SIG-M5 treated with dmso at 0.1 percent for 504 hours (cell line): Measurements from ENCODE around the gene GALNTL6.

Source experiments
- DNase-seq: peaks from one replicate; lab custom pipeline; 2025; ENCODE audit not compliant: unreplicated experiment; lab: John Stamatoyannopoulos, UW

GALNTL6 gene

DNA sequence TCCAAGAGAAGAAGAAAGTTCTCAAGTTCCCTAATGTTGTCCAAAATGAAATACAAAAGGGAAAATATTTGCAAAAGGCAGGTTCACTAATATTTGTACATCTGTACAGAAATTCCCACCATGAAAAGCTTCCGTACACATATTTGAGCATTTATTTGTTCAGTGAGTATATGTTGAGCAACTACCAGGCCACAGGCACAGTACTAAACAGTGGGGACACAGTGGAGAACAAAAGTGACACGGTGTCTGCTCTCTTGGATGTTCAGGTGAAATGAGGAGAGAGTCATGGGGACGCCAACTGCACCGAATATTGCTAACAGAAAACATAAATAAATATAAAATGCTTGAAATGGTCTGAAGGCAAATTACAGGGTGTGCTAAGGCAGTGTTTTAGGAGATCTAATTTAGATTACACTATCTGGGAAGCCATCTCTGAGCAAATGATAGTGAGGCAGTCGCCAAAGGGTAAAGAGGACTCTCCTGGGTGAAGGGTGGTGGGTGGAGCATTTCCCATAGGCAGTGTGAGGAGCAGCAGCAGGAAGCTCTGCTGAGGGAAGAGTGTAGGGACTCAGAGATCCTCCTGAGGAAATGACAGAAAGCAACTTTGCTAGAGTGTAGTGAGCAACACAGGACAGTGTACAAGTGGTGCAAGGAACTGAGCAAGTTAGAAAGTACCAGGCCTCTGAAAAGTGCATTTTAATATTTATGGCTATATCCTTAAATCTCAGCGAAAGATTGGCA, 375.2 kb downstream of the GALNTL6 start:
- DNase-seq: no peak

DNA sequence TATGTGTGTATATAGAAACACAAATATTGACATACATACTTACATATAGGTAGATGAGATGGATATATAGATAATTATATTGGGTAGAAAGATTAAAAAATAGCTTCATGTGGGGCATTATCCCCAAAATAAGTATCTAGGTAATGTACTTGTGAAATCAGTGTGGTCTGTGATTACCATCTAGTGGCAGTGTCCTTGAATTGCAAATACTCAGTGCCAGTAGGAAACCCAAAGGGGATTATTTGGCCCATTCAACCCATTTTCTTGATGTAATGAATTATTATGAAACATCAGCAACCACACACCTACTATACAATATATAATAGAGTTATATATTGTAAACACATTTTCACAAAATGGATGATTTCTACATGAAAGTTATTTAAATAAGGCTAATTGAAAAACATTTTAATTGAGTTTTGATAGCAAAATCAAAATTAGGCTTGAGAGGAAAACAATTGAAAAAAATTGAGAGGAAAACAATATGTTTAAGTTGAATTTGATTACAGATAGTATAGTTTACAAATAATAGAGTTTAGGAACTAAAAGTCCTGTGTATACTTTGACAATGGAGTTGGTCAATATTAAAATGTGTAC, 389.4 kb downstream of the GALNTL6 start:
- peak; percentile 59 for DNase-seq

DNA sequence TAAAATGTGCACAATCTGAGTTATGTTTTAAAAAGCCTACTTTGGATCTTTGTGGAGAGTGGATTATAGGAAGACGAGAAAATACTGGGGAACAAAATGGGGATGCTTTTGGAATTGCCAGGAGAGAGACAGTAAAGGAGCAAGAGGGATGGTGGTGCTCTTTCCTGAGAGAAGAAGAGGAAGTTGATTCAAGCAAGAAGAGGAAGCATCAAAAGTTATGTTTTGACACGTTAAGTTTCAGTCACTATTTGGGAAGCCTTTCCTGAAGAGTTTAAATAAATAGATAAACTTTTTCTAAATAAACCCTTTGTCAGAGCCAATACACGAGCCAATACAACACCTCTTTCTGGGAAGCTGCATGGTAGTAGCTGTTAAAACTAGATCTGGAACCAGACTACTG, 394.1 kb downstream of the GALNTL6 start:
- DNase-seq: peak; percentile 59

DNA sequence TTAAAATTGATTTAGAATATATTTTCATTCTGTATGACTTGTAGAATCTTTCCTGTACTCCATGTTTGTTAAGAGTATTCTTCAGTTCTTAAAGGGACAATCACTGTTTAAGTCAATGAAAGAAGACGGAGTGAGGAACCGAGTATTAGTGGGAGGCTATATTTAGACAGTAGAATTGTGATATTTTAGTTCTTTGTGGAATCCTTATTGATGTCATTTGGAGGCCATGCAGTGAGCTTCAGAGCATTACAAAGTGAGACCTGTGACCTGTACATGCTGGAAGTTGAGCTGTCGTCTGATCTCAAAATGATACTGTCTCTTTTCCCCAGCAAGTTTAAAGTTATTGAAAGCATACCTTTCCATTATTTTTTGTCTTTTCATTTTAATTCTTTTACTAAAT, 394.7 kb downstream of the GALNTL6 start:
- DNase-seq: peak; percentile 73

DNA sequence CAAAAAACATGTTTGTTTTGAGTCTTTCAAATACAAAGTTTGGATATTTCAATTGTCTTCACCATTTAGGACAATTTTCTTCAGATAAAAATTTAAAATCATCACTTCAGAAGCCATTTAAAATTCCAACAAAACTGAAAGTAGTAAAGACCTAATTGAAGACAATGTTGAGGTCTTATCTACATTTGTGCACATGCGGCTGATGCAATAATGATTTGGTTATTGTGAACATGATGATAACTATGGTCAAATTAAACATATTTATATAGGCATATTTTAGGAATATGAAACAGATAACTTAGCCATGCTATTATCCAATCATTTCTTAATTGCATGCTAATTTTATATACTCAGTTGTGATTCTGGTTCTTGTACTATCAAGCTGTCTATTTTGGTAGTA, 407.5 kb downstream of the GALNTL6 start:
- DNase-seq: no peak

DNA sequence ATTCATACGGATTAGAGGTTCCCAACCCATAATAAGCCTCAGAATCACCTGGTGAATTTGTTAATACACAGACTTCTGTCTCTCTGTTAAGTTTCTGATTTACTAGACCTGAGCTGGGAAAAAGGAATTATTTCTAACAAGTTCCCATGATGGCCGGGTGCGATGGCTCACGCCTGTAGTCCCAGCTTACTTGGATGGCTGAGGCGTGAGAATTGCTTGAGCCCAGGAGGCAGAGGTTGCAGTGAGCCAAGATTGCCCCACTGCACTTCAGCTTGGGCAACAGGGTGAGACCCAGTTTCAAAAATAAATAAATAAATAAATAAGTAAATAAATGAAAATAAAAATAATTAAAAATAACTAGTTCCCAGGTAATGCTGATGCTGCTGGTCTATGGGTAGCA, 412.3 kb downstream of the GALNTL6 start:
- no peak for DNase-seq

DNA sequence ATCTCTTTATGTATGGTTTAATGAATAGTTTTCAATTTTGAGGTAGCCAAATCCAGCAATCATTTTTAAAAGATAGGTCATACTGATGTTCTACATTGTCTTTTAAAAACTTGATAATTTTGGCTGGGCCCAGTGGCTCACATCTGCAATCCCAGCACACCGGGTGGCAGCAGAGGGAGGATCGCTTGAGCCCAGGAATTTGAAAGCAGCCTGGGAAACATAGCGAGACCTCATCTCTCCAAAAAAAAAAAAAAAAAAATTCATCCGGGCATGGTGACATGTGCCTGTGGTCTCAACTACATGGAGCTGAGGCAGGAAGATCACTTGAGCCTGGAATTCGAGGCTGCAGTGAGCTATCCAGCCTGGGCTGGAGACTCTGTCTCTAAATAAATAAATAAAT, 419.8 kb downstream of the GALNTL6 start:
- no peak for DNase-seq

DNA sequence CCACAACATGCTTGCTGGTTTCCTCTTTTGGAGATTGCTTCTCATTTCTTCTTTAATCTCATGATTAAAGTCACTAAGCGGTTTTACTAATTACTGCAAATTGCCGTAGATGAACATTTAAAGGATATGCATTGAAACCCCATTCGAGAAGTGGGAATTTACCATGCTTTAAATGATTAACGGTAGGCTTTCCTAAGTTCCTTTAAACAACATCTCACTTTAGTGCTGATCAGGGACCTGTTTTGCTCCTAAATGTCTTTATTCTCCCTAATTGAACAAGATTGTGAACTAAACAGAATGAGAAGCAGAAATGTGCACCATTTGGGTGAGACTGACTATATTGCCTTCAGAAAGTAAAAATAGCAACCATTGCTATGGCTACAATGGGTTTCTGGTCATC, 430.3 kb downstream of the GALNTL6 start:
- no peak for DNase-seq

DNA sequence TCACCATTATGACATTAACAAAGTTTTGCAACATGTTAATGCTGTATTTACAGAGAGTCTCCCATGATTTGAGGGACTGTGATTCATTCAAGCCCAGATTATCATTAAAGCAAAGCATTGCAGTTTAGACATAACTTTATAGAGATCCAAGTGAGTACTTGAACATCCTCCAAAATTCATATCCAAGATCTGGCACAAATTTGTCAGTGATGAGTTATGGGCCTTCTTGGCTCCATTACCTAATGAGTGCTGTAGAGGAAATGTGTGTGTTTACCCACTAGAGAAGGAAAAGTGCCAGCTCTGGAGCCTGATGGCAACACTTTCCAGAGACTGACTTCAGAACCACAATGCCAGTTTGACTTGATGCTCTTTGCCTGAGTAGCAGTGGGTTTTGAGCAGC, 432.3 kb downstream of the GALNTL6 start:
- no peak for DNase-seq

DNA sequence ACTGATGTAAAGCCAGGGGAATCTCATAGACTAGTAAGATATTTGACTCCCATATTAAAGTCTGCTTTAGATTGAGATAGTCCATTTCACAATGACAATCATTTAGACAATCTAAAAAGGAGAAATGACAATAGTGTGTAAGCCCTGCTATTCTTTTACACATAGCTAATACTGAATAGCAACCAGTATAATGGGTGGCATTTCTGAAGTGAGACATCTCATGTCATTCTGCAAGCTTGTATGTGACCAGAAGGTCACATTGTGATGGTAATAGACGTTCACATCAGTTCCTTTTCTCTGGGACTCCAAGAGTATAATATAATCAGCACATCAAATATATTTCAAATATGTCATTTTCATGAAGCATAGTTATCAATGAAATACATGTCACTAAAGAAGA, 440.2 kb downstream of the GALNTL6 start:
- no peak for DNase-seq

DNA sequence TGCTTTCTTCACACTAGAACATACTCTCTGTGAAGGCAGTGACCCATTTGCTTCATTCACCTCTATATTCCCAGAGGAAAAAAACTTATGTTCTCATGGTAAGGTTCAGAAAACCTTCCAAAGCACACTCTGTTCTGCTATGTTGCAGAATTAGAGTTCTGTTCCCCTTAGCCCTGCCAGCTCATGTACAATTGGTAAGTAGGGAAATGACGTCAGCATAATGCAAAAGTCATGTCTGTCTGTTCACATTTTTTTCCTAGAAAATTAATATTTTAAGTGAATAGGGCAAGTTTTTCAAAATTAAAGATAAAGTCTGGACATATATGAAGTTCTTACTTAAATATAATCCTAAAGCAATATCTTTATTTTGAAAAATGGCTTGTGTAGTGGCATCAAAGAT, 443.6 kb downstream of the GALNTL6 start:
- DNase-seq: no peak

DNA sequence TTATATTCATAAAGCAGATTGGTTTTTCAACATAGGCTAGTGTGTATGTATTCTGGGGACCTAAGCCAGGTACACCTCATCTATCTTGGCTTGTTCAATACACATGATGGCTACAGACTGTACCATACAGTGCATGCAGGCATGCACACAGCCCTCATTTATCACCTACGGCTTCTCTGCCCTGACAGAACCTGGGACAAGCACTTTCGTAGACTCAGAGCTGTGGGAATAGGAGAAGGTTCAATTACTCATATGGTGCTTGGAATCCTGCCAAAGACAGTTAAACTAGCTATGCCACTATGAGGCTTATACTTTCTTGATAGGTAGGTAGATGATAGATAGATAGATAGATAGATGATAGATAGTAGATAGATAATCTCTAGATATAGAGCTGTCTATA, 457.2 kb downstream of the GALNTL6 start:
- no peak for DNase-seq

DNA sequence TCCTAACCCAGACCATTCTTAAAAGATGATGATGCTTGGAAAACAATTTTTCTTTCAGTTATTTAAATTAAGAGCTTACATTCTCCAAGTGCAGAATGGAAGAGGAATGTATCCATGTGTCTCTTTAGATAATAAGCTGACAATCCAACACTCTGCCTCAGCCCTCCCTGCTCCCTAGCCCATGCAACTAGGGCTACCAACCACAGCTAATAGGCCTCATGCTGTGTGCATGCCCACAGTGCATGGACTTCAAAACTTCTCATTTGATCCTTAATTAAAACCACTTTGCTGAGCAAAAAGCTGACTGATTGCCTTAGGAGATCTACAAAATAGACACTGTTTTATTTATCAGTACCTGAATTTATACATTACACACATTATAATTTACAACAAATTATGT, 473.9 kb downstream of the GALNTL6 start:
- no peak for DNase-seq

DNA sequence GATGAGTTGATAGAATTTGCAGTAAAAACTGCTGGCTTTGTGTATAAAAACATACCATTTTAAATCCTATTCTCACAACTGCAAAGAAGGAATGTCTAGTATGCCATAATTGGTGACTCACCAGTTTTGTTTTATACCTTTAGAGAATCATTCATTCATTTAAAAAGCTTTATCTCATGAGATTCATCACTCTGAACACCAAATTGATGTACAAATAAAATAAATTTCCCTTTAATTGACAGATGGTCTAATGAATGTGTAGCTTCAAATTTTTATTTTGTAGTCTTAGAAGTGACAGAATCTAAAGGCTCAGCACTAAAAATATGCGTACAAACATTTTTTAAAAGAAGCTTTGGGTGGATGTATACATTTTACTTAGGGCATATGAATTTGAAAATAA, 492.5 kb downstream of the GALNTL6 start:
- DNase-seq: no peak

DNA sequence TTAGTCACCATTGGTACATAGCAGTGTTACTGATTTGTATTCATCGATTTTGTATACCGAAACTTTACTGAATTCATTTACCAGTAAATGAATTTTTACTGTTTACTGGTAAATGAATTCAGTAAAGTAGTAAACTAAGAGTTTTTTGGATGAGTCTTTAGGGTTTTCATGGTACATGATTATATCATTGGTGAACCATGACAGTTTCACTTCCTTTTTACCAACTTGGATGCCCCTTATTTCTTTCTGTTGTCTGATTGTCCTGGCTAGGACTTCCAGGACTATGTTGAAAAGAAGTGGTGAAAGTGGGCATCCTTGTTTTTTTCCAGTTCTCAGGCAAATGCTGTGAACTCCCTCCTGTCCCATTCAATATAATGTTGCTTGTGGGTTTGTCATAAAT, 494.9 kb downstream of the GALNTL6 start:
- DNase-seq: no peak

DNA sequence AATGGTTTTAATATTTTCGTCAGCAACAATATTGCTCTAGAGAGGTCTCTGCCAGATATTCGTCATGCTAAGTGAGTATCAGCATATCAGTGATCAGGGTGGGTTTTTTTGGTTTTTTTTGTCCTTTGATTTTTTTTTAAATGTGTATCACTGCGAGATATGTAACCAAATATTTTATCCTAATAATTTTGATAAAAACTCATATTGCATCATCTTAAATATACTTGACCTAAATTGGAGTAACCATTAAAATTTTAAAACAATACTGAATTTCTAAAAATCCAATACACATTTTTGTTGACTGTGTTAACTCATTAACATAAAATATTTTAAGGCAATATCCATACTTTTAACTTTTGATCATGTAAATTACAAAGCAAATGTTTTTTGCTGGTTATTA, 498.5 kb downstream of the GALNTL6 start:
- DNase-seq: no peak

DNA sequence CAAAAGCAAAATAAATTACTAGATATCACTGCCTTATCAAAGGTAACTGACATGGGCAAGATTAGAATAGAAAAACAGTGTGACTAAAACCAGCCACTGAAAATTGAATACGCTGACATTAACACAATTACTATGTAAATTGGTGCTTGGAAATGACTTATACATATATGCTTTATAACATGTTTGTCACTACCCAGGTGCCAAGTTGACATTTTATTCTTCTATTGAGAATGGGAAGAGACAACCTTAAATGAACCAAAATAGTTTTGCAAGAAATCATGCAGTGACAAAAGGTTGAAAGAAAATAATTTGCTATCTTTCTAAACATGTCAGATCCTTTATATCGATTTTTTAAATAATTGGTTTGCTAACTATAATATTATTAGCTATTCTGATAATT, 510.1 kb downstream of the GALNTL6 start:
- no peak for DNase-seq

DNA sequence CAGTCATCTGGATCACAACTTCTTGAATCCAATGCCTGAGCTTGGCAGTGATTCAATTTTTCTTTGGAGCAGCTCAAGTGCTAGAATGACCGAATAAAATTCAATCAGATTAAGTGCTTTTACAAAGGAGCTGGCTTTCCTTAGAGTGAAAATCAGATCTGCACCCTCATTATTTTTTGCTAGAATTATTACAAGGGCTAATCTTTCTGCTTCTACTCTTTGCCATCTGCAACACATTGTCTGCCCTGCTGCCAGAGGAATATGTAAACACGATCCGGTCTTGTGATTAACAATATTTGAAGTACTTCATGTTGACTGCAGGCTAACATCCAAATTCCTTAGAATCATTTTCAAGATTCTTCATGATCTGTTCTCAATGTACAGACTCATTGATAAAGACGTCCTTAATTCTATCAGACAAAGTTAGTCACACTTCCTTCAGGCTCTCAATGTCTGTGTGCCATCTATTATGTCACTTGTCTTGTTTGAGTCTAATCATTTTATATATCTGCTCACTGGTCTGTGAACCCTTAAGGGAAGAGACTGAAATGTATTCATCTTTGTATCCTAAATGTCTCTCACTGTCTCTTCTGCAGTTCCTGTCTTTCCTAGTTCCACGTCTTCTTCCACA, 531.2 kb downstream of the GALNTL6 start:
- DNase-seq: no peak

DNA sequence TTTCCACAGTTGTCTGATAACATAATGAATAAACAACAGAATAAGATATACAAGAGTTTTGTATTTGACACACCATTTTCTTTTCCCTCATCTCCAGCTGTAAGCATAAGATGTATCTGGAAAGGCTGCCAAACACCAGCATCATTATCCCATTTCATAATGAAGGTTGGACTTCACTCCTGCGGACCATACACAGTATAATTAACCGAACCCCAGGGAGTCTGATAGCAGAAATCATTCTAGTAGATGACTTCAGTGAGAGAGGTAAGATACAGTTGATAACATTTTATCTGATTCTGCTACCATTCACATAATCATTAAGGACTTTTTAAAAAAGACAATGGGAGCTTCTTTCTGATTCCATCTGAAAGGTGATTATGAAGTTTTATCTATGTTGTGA, 535.2 kb downstream of the GALNTL6 start:
- DNase-seq: no peak

DNA sequence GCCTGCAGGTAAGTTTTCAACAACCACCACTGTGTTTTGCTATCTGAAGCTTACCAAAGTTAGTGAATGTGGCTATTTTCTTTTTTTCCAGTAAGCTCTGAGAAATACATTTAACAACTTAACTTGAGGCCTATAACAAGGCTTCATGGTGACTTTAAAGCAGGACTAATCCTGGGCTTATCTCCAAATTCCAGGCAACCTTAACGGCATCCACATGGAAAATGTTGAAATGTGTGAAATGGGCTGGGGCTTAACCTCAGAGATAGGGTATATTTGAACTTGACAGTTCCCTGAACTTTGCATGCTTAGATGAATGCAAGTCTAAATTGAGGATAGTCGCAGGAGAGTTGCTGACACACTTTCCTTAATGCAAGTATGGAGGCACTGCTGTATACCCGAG, 539.2 kb downstream of the GALNTL6 start:
- no peak for DNase-seq

DNA sequence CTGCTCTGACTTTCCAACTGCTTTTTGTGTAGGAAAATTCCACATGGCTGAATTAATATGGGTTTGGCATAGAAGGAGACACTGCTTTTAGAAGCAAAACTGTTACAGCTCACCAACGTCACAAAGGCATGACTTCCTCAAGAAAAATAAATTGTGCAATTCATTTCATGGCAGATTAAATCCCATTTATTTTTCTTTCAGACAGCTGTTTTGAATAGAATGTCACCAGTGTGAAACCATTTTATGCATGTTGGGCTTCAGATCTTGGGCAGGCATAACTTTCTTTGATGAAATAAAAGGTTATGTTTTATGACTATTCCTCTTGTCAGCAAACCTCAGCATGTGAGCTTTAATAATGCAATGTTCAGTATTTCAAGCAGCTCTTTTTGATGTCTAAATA, 542.8 kb downstream of the GALNTL6 start:
- DNase-seq: no peak

DNA sequence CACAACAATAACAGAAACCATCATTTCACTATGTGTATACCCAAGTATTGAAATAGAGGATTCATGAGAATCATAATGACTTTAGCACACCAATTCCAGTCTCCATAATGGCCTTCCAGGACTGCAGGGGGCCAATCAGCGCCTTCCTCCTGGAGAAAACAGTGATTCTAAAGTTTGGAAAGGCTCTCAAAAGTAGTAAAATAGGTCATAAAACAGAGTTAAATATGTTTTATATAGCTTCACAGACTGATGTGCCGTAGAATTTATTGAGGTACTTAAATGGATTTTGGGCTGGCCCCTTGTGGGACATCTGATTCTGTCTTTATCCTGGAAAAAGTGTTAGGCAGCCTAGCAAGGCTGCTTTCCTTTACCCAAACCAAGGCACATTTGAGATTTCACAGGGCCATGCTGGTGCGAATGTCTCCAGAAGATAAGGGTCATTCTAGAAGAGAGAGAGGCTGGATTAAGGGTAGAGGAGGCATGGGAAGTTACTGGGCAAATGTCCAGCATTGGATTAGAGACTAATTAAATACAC, 543.9 kb downstream of the GALNTL6 start:
- DNase-seq: no peak
